GM12865 (cell line): Measurements from ENCODE around the gene PDGFA.

ENCODE experiments used
- DNase-seq: peaks from one replicate; pipeline ENCODE4 v3.0.0; 2010; ENCODE audit warnings: low read depth
- H3K4me3 ChIP-seq: 2 replicates; pipeline ENCODE4 v1.5.1; 2011; ENCODE audit warnings: mild to moderate bottlenecking, low read depth, low read length, control low read depth
- TF ChIP-seq, protein P1 (sequence below): IDR thresholded peaks from 2 replicates; pipeline ENCODE4 v1.5.1; 2011; ENCODE audit warnings: low read length, control low read depth, low read depth, inconsistent platforms; ENCODE audit not compliant: insufficient read depth; ENCODE audit errors: missing control alignments

Gene PDGFA

DNA sequence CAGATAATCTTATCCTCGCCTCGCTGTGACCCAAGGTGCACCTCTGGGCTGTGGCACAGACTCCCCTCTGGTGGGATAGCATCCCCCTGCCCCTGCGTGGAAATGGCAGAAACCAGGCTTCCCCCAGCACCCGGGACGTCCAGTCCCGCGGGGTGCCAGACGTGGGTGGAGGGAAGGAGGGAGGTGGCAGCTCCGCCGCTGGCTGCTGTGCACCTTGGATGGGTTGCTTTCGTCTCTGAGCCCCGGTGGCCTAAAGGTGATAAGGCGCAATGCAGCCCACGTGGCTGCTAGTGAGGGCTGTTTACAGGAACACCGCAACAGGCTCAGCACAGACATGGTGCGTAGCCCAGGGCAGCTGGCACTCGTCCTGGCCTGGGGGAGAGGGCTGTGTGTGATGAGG, 13.6 kb upstream of the PDGFA start:
- H3K4me3 ChIP-seq, result no peak overlapping the region
- DNase-seq, result no peak
- TF ChIP-seq, protein P1, sequence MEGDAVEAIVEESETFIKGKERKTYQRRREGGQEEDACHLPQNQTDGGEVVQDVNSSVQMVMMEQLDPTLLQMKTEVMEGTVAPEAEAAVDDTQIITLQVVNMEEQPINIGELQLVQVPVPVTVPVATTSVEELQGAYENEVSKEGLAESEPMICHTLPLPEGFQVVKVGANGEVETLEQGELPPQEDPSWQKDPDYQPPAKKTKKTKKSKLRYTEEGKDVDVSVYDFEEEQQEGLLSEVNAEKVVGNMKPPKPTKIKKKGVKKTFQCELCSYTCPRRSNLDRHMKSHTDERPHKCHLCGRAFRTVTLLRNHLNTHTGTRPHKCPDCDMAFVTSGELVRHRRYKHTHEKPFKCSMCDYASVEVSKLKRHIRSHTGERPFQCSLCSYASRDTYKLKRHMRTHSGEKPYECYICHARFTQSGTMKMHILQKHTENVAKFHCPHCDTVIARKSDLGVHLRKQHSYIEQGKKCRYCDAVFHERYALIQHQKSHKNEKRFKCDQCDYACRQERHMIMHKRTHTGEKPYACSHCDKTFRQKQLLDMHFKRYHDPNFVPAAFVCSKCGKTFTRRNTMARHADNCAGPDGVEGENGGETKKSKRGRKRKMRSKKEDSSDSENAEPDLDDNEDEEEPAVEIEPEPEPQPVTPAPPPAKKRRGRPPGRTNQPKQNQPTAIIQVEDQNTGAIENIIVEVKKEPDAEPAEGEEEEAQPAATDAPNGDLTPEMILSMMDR, result no peak

DNA sequence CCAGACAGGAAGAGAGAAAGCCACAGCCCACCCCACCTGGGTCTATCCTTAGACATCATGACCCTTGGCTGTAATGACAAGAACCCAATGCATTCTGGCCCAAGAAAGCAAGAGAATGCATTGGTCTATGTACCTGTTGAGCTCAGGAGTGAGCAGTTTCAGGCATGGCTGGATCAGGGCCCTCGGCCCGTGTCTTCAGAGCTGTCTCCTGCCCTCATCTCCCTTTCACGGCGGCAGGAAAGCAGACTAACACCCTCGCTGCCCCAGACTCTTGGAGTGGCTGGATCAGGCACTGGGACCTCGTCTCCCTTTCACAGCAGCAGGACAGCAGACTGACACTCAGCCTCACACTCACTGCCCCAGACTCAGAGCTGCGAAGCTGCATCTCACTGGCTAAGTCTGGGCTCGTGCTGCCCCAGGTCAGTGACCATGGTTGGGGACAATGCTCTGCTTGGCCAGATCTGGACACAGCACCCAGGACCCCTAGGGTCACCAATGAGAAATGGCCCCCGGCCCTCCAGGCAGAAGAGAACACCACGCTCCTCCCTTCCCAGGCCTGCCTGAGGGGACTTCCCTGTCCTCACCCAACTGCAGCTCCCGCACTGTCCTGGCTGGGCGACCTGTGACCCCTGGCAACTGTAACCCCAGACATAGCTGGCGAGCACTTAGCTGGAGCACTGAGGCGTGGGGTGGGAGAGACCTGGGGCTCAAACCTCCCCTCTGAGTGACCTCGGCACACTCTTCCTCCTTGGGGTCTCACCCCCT, 12.9 kb upstream of the PDGFA start:
- DNase-seq, result no peak
- H3K4me3 ChIP-seq, result no peak overlapping the region
- TF ChIP-seq, protein P1, result no peak

DNA sequence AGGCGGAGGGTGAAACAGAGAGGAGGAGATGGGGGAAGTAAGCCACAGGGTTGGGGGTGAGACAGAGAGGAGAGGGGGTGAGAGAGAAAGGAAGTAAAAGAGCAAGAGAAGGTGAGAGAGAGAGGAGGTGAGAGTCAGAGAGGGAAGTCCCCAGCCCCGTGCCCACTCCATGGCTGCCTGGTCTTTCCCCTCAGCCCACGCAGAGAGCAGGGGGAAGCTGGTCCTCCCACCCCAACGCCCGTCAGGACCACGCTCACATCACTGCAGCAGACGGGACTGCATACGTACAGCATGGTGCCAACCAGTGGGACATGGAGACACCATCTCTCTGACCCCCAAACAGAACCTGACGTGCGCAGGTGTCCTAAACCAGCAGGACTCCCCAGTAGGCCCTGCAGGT, 12.1 kb upstream of the PDGFA start:
- DNase-seq, result peak; percentile 30

DNA sequence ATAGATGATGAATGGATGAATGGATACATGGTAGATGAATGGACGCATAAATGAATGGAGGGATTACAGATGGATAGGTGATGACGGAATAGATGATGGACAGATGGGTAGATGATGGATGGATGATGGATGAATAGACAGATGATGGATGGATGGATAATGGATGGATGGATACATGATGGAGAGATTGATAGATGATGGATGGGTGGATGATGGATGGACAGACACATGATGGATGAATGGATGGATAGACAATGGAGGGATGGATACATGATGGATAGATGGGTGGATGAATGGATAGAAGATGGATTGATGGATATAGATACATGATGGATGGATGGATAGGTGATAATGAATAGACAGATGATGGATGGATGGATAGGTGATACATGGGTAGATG, 8.8 kb upstream of the PDGFA start:
- DNase-seq, result no peak
- TF ChIP-seq, protein P1, result no peak
- H3K4me3 ChIP-seq, result no peak overlapping the region

More for the DNA sequence above, 12.1 kb upstream of the PDGFA start:
- TF ChIP-seq, protein P1, result no peak
- H3K4me3 ChIP-seq, result no peak overlapping the region

DNA sequence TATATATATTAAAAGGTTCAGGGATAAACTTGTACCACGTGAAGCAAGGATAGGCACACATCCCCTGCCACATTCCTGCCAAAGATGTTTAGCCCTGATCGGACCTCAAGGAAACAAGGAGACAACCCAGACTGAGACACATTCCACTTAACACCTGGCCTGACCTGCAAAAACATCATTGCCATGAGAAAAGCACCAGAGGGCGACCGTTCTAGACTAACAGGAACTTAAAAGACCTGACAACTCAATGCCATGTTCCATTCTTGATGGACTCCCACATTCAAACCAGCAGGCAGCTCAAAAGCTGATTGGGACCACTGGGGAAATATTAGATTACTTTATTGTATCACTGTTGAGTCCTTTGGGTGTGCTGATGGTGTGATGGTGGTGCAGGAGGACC, 8.1 kb upstream of the PDGFA start:
- TF ChIP-seq, protein P1, result no peak
- no peak overlapping the region for H3K4me3 ChIP-seq
- no peak for DNase-seq

DNA sequence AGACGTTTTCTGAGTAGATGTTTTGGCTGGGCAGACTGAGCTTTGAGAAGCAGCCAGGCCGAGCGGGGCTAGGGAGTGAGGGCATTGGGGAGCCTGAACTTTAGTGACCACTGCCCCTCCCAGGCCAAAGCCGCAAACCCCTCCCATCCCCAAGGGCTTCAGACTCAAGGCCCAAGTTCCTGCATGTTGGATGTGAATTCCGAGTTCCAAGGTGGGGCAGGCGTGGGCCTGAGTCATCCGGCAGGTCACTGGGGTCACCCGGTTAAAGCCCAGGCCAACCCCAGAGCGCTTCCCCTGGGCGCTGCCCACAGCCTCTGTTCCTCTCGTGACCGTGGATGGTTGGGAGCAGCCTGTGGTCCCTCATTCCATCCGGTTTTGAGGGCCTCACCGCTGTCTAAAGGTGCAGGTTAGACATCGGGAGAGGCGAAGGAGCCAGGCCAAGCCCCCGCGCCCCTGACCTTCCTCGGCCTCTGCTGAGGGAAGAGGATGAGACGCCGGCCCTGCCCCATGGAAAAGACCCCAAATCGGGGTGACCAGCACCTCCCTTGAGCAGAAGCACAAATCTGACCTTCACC, 6.9 kb upstream of the PDGFA start:
- no peak overlapping the region for H3K4me3 ChIP-seq
- TF ChIP-seq, protein P1, result no peak
- DNase-seq, result no peak
